Retinal pigment epithelial cell (primary cell): ENCODE results near the gene PGRMC1.
A peak's percentile ranks its signal among the peaks of the same experiment; 100 is the strongest.

Source experiments
- DNase-seq: peaks from one replicate; pipeline ENCODE4 v3.0.0-alpha.2; 2010; ENCODE audit warnings: low read depth
- H3K4me3 ChIP-seq: 2 replicates; pipeline ENCODE4 v1.5.1; 2011; ENCODE audit warnings: mild to moderate bottlenecking, low read length, control low read depth, moderate library complexity
- CTCF ChIP-seq: conservative IDR thresholded peaks from 2 replicates; pipeline ENCODE4 v1.5.1; 2011; ENCODE audit warnings: low read depth, low read length, control low read depth, inconsistent platforms

Gene PGRMC1

GRCh38 chrX:119235051-119235511 is 1.0 kb upstream of the PGRMC1 start:
- H3K4me3 ChIP-seq: no peak overlapping the region
- TF ChIP-seq CTCF: no peak
- no peak for DNase-seq

- no peak for DNase-seq
- peak overlapping the region; percentile 80 for H3K4me3 ChIP-seq
- TF ChIP-seq CTCF: no peak
Measured at GRCh38 chrX:119236623-119237561, 807 bp downstream of the PGRMC1 start.

- no peak for TF ChIP-seq CTCF
- DNase-seq: no peak
- H3K4me3 ChIP-seq: peak overlapping the region; percentile 80
Measured at GRCh38 chrX:119237562-119237942, 1.5 kb downstream of the PGRMC1 start.

GRCh38 chrX:119238557-119238956 is 2.5 kb downstream of the PGRMC1 start:
- no peak for DNase-seq
- H3K4me3 ChIP-seq: peak overlapping the region; percentile 80

GRCh38 chrX:119240356-119240755 is 4.3 kb downstream of the PGRMC1 start:
- H3K4me3 ChIP-seq: no peak overlapping the region
- no peak for TF ChIP-seq CTCF
- no peak for DNase-seq

More at GRCh38 chrX:119238557-119238956, 2.5 kb downstream of the PGRMC1 start:
- TF ChIP-seq CTCF: no peak

- no peak overlapping the region for H3K4me3 ChIP-seq
- no peak for DNase-seq
- TF ChIP-seq CTCF: no peak
Measured at GRCh38 chrX:119247702-119248101, 11.6 kb downstream of the PGRMC1 start.

GRCh38 chrX:119249891-119250290 is 13.8 kb downstream of the PGRMC1 start:
- TF ChIP-seq CTCF: no peak
- H3K4me3 ChIP-seq: no peak overlapping the region
- no peak for DNase-seq
